ENCODE measurements around the gene EIF1. TPM values are rescaled to one million over a fixed set of nuclear protein-coding genes. Genes with fewer than 3 reads are reported as not detected.
A peak's percentile ranks its signal among the peaks of the same experiment; 100 is the strongest.

EIF1 gene
- total RNA-seq, 4 donors from 2014 or later: 172 to 458 (median 243) TPM

DNA sequence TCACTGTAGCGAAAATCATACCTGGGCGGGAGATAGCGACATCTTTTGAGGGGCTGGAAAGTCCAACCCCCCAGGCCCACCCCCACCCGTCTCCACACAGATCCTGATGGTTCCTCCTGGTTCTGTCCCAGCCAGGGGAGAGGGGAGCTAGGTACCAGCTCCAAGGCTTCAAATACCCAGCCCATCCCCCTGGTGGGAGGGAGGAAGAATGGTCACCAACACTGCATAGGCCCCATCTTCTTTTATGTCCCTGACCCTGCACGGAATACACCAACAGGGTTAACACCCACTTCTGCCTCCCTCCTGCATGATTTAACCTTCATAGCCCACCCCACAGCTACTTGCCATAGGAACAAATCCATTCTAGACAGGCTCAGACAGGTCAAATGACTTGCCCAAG is 36.4 kb downstream of the EIF1 start:
- Histone ChIP-seq H3K36me3 (no peaks in the 10 kb centered on the region), H3K9me3 (no peaks in the 10 kb centered on the region), H3K27me3 (no peaks in the 10 kb centered on the region), H3K4me1 (no peaks in the 10 kb centered on the region), H3K4me3 (no peak overlapping the region), H3K27ac (no peak overlapping the region)
- TF ChIP-seq EP300 (IDR thresholded peaks at IDR 0.05): no peak
- TF ChIP-seq POLR2A (IDR thresholded peaks at IDR 0.05): no peak
- TF ChIP-seq, protein P1, sequence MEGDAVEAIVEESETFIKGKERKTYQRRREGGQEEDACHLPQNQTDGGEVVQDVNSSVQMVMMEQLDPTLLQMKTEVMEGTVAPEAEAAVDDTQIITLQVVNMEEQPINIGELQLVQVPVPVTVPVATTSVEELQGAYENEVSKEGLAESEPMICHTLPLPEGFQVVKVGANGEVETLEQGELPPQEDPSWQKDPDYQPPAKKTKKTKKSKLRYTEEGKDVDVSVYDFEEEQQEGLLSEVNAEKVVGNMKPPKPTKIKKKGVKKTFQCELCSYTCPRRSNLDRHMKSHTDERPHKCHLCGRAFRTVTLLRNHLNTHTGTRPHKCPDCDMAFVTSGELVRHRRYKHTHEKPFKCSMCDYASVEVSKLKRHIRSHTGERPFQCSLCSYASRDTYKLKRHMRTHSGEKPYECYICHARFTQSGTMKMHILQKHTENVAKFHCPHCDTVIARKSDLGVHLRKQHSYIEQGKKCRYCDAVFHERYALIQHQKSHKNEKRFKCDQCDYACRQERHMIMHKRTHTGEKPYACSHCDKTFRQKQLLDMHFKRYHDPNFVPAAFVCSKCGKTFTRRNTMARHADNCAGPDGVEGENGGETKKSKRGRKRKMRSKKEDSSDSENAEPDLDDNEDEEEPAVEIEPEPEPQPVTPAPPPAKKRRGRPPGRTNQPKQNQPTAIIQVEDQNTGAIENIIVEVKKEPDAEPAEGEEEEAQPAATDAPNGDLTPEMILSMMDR (IDR thresholded peaks at IDR 0.05): no peak
- WGBS, 2 donors: 83 to 91% methylated on average over 5 of the region's 5 CpGs
- no peak for DNase-seq (ENCODE audit: low spot score in 2 of 2)

DNA sequence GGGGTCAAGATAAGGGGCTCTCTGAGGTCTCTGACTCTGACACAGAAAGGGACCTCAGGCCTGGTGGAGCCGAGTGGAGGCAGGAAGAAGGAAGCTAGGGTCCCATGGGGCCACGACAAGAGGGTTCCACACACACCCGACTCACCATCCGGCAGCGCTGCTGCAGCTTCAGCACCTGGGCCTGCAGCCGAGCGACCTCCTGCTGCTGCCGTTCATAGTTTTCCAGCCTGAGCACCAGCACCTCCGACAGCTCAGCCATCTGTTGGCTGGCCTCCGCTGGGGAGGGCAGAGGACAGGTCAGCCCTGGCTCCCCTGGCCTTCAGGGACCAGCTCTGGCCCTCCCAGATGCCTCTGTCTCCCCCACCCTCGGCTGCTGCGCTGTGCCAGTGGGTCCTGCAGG is 39.4 kb downstream of the EIF1 start:
- Histone ChIP-seq H3K4me1 (no peaks in the 10 kb centered on the region), H3K36me3 (no peaks in the 10 kb centered on the region), H3K4me3 (no peak overlapping the region), H3K9me3 (no peaks in the 10 kb centered on the region), H3K27ac (no peak overlapping the region), H3K27me3 (peaks cover 0 to 16% of the 10 kb centered on the region in 2 donors)
- no peak for TF ChIP-seq POLR2A (IDR thresholded peaks at IDR 0.05)
- no peak for TF ChIP-seq EP300 (IDR thresholded peaks at IDR 0.05)
- TF ChIP-seq, protein P1 (IDR thresholded peaks at IDR 0.05): no peak
- 57 to 70% methylated on average over 2 to 11 of the region's 12 CpGs for WGBS, 2 donors
- no peak for DNase-seq (ENCODE audit: low spot score in 2 of 2)

DNA sequence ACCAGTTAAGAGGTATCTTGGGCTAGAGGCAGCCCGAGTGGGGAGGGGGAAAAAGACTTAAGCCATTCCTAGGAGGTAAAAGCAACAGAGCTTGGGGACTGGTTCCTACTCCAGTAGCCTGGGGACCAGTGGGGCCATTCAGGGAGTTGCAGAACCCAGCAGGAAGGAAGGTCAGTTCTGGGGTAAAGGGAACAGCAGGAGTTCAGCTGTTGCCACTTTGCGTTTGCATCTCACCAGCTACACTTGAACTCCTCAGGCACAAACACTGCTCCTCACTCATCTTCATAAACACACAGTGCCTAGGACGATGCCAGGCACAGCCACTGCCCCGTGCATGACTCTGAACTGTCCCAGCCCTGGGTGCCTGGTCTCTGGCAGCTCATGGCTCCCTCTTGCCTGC is 41.8 kb downstream of the EIF1 start:
- Histone ChIP-seq H3K36me3 (no peaks in the 10 kb centered on the region), H3K27me3 (peaks cover 0 to 41% of the 10 kb centered on the region in 2 donors), H3K4me3 (no peak overlapping the region), H3K27ac (no peak overlapping the region), H3K4me1 (peaks cover 0 to 20% (median 11%) of the 10 kb centered on the region in 4 donors), H3K9me3 (no peaks in the 10 kb centered on the region)
- no peak for DNase-seq (ENCODE audit: low spot score in 2 of 2)
- WGBS, 2 donors: 43 to 44% methylated on average over 4 of the region's 4 CpGs
- TF ChIP-seq POLR2A (IDR thresholded peaks at IDR 0.05) (no peak), EP300 (IDR thresholded peaks at IDR 0.05) (no peak)
- TF ChIP-seq, protein P1 (IDR thresholded peaks at IDR 0.05): no peak

DNA sequence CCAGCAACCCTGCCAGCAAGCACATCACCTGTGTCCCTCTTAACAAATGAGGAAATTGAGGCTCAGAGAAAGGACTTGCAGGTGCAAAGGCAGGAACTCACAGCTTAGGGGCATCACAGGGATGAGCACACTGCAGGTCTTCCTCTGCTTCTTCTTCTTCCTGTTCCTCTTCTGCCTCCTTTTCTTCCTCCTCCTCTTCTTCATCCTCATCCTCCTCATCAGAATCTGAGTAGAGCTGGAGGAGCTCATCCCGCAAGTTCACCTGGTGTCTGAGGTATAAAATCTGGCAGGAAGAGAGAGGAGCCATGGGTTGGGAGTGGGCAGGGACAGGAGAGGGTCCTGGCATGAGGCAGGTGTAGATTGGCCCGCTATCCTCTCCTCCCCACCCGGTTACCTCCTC is 43.2 kb downstream of the EIF1 start:
- 56 to 88% methylated on average over 3 of the region's 3 CpGs for WGBS, 2 donors
- Histone ChIP-seq H3K36me3 (no peaks in the 10 kb centered on the region), H3K4me1 (peaks cover 0 to 20% (median 11%) of the 10 kb centered on the region in 4 donors), H3K27me3 (peaks cover 0 to 54% of the 10 kb centered on the region in 2 donors), H3K9me3 (no peaks in the 10 kb centered on the region), H3K27ac (no peak overlapping the region), H3K4me3 (no peak overlapping the region)
- DNase-seq (ENCODE audit: low spot score in 2 of 2): no peak
- TF ChIP-seq, protein P1 (IDR thresholded peaks at IDR 0.05): no peak
- TF ChIP-seq EP300 (IDR thresholded peaks at IDR 0.05): no peak

DNA sequence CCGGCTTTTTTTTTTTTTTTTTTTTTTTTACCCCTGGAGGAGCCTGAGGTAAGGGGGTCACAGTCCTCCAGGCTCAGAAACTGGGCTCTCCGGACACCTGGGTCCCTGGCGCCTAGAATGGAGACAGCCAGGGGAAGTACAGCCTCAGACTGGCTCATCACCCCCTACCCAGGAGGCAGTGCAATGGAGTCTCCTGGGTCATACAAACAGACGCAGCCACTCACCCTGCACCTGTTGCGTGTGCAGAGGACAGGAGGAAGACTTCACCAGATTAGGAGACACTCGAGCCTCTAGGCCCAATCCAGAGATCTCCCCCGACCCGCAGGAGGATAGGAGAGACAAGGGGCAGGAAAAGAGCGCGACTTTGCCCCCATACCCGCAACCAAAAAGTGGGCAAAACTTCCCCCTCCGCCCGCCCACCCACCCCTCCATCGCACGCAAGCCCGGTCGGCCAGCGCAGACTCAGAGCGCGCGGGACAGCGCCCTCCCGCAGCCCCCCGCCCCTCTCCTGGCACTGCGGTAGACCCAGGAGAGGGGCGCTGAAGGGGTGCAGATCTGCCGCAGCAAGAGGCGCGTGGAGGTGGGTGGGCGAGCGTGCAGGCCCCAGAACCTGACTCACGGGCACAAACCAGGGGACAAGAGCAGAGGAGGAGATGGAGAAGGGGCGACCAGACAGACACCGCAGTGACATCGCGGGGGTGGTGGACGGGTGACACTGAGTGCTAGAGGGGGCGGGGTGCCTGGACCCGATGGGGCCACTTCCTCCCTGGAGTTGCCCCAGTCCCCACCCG is 44.9 kb downstream of the EIF1 start:
- DNase-seq (ENCODE audit: low spot score in 2 of 2): no peak
- Histone ChIP-seq H3K27ac (no peak overlapping the region), H3K4me1 (peaks cover 0 to 26% (median 11%) of the 10 kb centered on the region in 4 donors), H3K27me3 (peaks cover 0 to 65% of the 10 kb centered on the region in 2 donors), H3K36me3 (no peaks in the 10 kb centered on the region), H3K9me3 (no peaks in the 10 kb centered on the region), H3K4me3 (peak overlapping the region in 2 of 4 donors; percentile 35 to 48)
- WGBS, 2 donors: 17 to 20% methylated on average over 23 to 24 of the region's 40 CpGs
- TF ChIP-seq, protein P1 (IDR thresholded peaks at IDR 0.05): no peak
- TF ChIP-seq EP300 (IDR thresholded peaks at IDR 0.05) (no peak), POLR2A (IDR thresholded peaks at IDR 0.05) (no peak)

Data from tibial nerve (tissue), 4 donors.